Measurements from ENCODE around the gene CUL3. TPM values are rescaled to one million over a fixed set of nuclear protein-coding genes. Genes with fewer than 3 reads are reported as not detected.

The CUL3 gene
- total and polyA plus RNA-seq, 2 of the 13 experiments (the other 11 are each of a cell fraction or from before 2014, with no cell fraction given), result 33.2 to 62.3 TPM

GRCh38 chr2:224426656-224427055 is 158.5 kb downstream of the CUL3 start (continued):
- TF ChIP-seq, protein P1, sequence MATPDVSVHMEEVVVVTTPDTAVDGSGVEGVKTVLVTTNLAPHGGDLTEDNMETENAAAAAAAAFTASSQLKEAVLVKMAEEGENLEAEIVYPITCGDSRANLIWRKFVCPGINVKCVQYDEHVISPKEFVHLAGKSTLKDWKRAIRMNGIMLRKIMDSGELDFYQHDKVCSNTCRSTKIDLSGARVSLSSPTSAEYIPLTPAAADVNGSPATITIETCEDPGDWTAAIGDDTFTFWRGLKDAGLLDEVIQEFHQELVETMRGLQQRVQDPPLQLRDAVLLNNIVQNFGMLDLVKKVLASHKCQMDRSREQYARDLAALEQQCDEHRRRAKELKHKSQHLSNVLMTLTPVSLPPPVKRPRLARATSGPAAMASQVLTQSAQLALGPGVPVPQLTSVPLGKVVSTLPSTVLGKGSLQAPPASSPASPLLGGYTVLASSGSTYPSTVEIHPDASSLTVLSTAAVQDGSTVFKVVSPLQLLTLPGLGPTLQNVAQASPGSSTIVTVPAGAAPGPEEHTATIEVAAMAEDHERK (CRISPR knock-in tag; IDR thresholded peaks at IDR 0.05; ENCODE audit: low read depth), result no peak

- Histone ChIP-seq H3K36me3 (replicated peaks in 1 of 2; ENCODE audit: control insufficient read depth in 1 of 2, insufficient read depth in 2 of 2, low read length in 2 of 2) (no peaks in the 10 kb centered on the region), H3K79me2 (ENCODE audit: insufficient read depth, low read length) (no peaks in the 10 kb centered on the region), H3K27me3 (ENCODE audit: control insufficient read depth in 1 of 2, insufficient read depth in 2 of 2, low read length in 2 of 2) (no peaks in the 10 kb centered on the region), H2AFZ (ENCODE audit: low read length) (no peak overlapping the region), H3K4me3 (replicated peaks in 1 of 3; ENCODE audit: insufficient read depth in 1 of 3, low read depth in 2 of 3, low read length in 3 of 3) (no peak overlapping the region), H3K9me3 (ENCODE audit: low read length) (no peaks in the 10 kb centered on the region), H3K4me2 (ENCODE audit: low read depth, low read length) (no peak overlapping the region), H3K9ac (ENCODE audit: insufficient read depth, low read depth, low read length) (no peak overlapping the region), H3K27ac (ENCODE audit: extremely low read length, insufficient read depth, low read length) (no peak overlapping the region), H3K4me1 (ENCODE audit: insufficient read depth, low read length) (peaks cover 7% of the 10 kb centered on the region; the same call in 1 of the 2 replicates), H4K20me1 (ENCODE audit: insufficient read depth, low read length) (no peaks in the 10 kb centered on the region)
- DNase-seq (ENCODE audit: low spot score) (no peak), FAIRE-seq (no peak), ATAC-seq (no peak)
- TF ChIP-seq SRSF1 (optimal IDR thresholded peaks at IDR 0.05; ENCODE audit: low read depth, low read length) (no peak), PRDM10 (CRISPR knock-in tag; IDR thresholded peaks at IDR 0.05; ENCODE audit: low read depth) (no peak), CBX2 (IDR thresholded peaks at IDR 0.05; ENCODE audit: low read depth, low read length) (no peak), CBX2 (CRISPR knock-in tag; IDR thresholded peaks at IDR 0.05; ENCODE audit: low read depth) (no peak), ZNF703 (CRISPR knock-in tag; IDR thresholded peaks at IDR 0.05; ENCODE audit: borderline replicate concordance) (no peak), E2F2 (CRISPR knock-in tag; IDR thresholded peaks at IDR 0.05; ENCODE audit: borderline replicate concordance) (no peak), ZNF232 (CRISPR knock-in tag; IDR thresholded peaks at IDR 0.05; ENCODE audit: borderline replicate concordance) (no peak)
- TF ChIP-seq, protein P2, sequence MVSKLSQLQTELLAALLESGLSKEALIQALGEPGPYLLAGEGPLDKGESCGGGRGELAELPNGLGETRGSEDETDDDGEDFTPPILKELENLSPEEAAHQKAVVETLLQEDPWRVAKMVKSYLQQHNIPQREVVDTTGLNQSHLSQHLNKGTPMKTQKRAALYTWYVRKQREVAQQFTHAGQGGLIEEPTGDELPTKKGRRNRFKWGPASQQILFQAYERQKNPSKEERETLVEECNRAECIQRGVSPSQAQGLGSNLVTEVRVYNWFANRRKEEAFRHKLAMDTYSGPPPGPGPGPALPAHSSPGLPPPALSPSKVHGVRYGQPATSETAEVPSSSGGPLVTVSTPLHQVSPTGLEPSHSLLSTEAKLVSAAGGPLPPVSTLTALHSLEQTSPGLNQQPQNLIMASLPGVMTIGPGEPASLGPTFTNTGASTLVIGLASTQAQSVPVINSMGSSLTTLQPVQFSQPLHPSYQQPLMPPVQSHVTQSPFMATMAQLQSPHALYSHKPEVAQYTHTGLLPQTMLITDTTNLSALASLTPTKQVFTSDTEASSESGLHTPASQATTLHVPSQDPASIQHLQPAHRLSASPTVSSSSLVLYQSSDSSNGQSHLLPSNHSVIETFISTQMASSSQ (IDR thresholded peaks at IDR 0.05; ENCODE audit: low read depth), result no peak
- TF ChIP-seq, protein P2 (CRISPR knock-in tag; IDR thresholded peaks at IDR 0.05; ENCODE audit: borderline replicate concordance), result no peak
- TF ChIP-seq, protein P3, sequence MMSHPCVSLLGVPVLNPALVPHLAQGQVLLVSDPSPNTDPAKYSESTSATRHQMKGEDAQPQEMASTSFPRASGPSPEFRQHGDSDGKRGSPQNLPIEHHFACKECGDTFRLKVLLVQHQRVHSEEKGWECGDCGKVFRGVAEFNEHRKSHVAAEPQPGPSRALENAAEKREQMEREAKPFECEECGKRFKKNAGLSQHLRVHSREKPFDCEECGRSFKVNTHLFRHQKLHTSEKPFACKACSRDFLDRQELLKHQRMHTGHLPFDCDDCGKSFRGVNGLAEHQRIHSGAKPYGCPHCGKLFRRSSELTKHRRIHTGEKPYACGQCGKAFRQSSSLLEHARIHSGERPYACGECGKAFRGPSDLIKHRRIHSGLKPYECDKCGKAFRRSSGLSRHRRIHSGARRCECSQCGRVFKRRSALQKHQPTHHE (CRISPR knock-in tag; IDR thresholded peaks at IDR 0.05; ENCODE audit: borderline replicate concordance), result no peak
- 10% methylated on average over 2 of the region's 2 CpGs for WGBS (ENCODE audit: low lambda C conversion rate)
- in situ Hi-C loops (cut with HindIII; ENCODE audit: extremely low pct_ligation_motif_present, low pct_unique_long_range_greater_than_20kb) (no loop called here), intact Hi-C loops (cut with micrococcal nuclease; ENCODE audit: unreplicated experiment) (no loop called here)
- ChIA-PET CTCF (ENCODE audit: low intra/inter-chr PET ratio, low total read pairs) (no interaction called here), POLR2A (no interaction called here)
- BruUV-seq (replicated peaks), result no TSS peak
These were observed 164.1 kb downstream of the CUL3 start for GRCh38 chr2:224421065-224421464.
